Measurements from ENCODE around the gene RGS11.

GRCh38 chr16:307691-308312 is 32.1 kb upstream of the RGS11 start:
- TF ChIP-seq RFX5 (IDR thresholded peaks at IDR 0.05; ENCODE audit: low read depth, low read length), result no peak
- TF ChIP-seq CTCF (conservative IDR thresholded peaks at IDR 0.05; ENCODE audit: low read depth, low read length), result no peak
- TF ChIP-seq POLR2A (IDR thresholded peaks at IDR 0.05; ENCODE audit: low read depth, low read length), result no peak
- TF ChIP-seq MXI1 (IDR thresholded peaks at IDR 0.05; ENCODE audit: borderline replicate concordance, low read depth, low read length), result no peak
- no peak for TF ChIP-seq CEBPB (IDR thresholded peaks at IDR 0.05; ENCODE audit: low read depth, low read length)
- no peak for TF ChIP-seq FOS (IDR thresholded peaks at IDR 0.05; ENCODE audit: low read depth, low read length)
- TF ChIP-seq BHLHE40 (IDR thresholded peaks at IDR 0.05; ENCODE audit: low read depth, low read length), result no peak
- no peak for TF ChIP-seq NFE2L2 (IDR thresholded peaks at IDR 0.05; ENCODE audit: low read depth, low read length)
- no peak for TF ChIP-seq RCOR1 (IDR thresholded peaks at IDR 0.05; ENCODE audit: insufficient replicate concordance, low read length)
- no peak for TF ChIP-seq MAFK (IDR thresholded peaks at IDR 0.05; ENCODE audit: low read depth, low read length)
- TF ChIP-seq SMC3 (IDR thresholded peaks at IDR 0.05; ENCODE audit: low read depth, low read length), result no peak
